ENCODE measurements around the gene PHKA2.
"Not testable (repeated sequence)": the region's sequence is repeated elsewhere in the genome, so short reads cannot be mapped to it uniquely, and the experiment has no call there.

PHKA2 gene

DNA sequence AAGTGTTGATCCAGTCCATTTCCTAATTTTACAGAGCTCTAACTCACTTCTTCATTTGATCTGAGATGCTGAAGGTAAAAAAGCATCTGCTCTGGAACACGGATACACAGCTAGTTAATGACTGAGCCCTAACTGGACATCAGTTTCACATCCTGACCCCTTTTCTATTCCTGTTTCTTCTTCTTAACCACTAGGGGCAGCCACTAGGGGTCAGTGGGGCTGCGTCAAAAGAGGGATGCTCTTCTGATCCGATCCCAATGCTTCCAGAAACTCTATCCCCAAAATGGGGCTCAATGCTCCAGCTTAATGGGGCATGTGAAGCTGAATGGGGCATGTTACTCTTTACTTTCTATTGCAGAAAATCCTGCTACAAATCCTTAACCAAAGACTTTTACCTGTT, 33.4 kb upstream of the PHKA2 start:
- H3K4me3 ChIP-seq (ENCODE audit: low read depth, low read length) = no peak overlapping the region
- H3K4me1 ChIP-seq = no peaks in the 10 kb centered on the region
- TF ChIP-seq, protein P1, sequence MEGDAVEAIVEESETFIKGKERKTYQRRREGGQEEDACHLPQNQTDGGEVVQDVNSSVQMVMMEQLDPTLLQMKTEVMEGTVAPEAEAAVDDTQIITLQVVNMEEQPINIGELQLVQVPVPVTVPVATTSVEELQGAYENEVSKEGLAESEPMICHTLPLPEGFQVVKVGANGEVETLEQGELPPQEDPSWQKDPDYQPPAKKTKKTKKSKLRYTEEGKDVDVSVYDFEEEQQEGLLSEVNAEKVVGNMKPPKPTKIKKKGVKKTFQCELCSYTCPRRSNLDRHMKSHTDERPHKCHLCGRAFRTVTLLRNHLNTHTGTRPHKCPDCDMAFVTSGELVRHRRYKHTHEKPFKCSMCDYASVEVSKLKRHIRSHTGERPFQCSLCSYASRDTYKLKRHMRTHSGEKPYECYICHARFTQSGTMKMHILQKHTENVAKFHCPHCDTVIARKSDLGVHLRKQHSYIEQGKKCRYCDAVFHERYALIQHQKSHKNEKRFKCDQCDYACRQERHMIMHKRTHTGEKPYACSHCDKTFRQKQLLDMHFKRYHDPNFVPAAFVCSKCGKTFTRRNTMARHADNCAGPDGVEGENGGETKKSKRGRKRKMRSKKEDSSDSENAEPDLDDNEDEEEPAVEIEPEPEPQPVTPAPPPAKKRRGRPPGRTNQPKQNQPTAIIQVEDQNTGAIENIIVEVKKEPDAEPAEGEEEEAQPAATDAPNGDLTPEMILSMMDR (IDR thresholded peaks at IDR 0.05; ENCODE audit: low read depth, low read length) = peak; percentile 76
- H3K36me3 ChIP-seq = no peaks in the 10 kb centered on the region
- peak; percentile 54 for DNase-seq
- no peaks in the 10 kb centered on the region for H3K9me3 ChIP-seq
- no peaks in the 10 kb centered on the region for H3K27me3 ChIP-seq

DNA sequence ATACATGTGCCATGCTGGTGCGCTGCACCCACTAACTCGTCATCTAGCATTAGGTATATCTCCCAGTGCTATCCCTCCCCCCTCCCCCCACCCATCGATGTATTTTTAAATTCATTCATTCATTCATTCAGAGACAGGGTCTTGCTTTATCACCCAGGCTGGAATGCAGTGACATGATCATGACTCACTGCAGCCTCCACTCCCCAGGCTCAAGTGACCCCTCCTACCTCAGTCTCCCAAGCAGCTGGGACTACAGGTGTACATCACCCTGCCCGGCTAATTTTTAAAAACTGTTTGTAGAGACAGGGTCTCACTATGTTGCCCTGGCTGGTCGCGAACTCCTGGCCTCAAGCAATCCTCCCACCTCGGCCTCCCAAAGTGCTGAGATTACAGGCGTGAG, 32.7 kb upstream of the PHKA2 start:
- H3K4me1 ChIP-seq; H3K36me3 ChIP-seq; H3K27me3 ChIP-seq; H3K4me3 ChIP-seq (ENCODE audit: low read depth, low read length); H3K9me3 ChIP-seq; DNase-seq: not testable (repeated sequence)

DNA sequence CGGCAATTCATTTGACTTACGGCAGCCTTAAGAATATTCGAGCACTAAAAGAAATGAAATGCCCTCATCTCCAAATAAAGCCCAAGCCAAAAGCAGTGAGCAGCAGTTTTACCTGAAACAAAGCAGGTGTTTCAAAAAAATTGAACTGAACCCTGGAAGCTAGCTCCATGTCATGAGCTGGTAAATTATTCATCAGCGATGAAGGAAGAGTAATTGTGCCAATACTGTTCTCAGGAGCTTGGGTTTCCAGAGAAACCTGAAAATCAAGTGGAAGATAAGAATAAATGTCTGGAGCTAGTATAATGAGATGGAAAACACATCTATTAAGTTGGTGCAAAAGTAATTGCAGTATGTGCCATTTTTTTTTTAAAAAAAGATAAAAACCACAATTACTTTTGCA, 24.0 kb upstream of the PHKA2 start:
- TF ChIP-seq, protein P1 (IDR thresholded peaks at IDR 0.05; ENCODE audit: low read depth, low read length) = no peak
- Histone ChIP-seq H3K27me3 (no peaks in the 10 kb centered on the region), H3K9me3 (no peaks in the 10 kb centered on the region), H3K36me3 (no peaks in the 10 kb centered on the region), H3K4me1 (no peaks in the 10 kb centered on the region), H3K4me3 (ENCODE audit: low read depth, low read length) (no peak overlapping the region)
- no peak for DNase-seq

DNA sequence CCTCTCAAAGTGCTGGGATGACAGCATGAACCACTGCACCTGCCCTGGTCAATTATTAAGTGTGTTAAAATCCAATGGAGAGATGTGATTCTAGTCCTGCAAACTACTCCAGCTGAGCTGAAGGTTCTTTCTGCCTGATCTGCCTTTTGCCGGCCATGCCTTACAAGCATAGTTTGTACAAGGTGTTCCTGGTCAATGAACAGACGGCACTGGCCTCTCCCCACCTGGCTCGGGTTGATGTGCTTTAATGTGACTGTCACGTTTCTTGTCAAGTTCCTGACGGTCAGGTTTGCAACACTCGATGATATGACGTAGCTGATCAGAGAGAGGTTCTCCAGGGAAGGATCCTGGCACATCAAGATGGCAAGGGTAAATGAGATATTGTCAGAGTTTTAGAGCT, 23.1 kb upstream of the PHKA2 start:
- H3K4me1 ChIP-seq = no peaks in the 10 kb centered on the region
- no peak overlapping the region for H3K4me3 ChIP-seq (ENCODE audit: low read depth, low read length)
- H3K36me3 ChIP-seq = no peaks in the 10 kb centered on the region
- H3K27me3 ChIP-seq = no peaks in the 10 kb centered on the region
- no peak for DNase-seq
- H3K9me3 ChIP-seq = no peaks in the 10 kb centered on the region
- TF ChIP-seq, protein P1 (IDR thresholded peaks at IDR 0.05; ENCODE audit: low read depth, low read length) = no peak

DNA sequence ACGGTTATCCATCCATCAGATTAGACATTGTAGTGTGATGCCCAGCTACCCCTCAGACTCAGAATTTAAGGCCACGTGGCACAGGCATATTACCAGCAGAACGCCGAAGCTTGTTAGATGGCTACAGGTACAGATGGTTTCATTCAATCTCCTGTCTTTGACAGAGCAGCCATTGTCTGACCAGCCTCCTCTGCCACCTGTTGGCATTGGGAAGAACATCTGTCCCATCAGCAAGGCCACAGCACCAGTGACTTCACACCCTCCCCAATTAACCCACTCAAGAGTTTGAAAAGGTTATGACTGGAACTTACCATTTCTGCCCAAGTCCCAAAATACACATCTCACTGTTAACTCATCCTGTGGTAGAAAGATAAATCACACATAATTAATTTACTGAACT, 22.0 kb upstream of the PHKA2 start:
- TF ChIP-seq, protein P1 (IDR thresholded peaks at IDR 0.05; ENCODE audit: low read depth, low read length) = peak; percentile 5; the same call in 1 of the 2 replicates
- no peak for DNase-seq

DNA sequence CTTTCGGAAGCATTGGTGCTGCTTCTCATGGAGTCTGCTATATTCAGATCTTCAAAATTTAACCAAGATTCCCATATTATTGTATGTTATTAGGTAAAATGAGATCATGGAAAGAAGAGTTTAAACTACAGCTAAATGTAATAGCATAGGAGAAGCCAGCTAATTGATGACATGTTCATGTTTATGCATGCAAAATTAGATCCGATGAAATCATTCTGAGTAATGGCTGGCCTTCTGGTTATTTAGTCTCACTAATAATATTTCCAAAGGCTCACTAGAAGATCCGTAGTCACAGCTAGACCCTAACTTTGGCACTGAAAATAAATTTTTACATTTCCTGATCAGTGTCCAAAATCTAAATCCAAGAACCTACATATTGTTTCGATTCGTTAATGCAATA, 19.8 kb upstream of the PHKA2 start:
- Histone ChIP-seq H3K4me1 (no peaks in the 10 kb centered on the region), H3K36me3 (no peaks in the 10 kb centered on the region), H3K27me3 (no peaks in the 10 kb centered on the region), H3K4me3 (ENCODE audit: low read depth, low read length) (no peak overlapping the region), H3K9me3 (no peaks in the 10 kb centered on the region)
- no peak for DNase-seq
- TF ChIP-seq, protein P1 (IDR thresholded peaks at IDR 0.05; ENCODE audit: low read depth, low read length) = no peak

More for the DNA sequence above, 22.0 kb upstream of the PHKA2 start:
- no peaks in the 10 kb centered on the region for H3K4me1 ChIP-seq
- no peaks in the 10 kb centered on the region for H3K27me3 ChIP-seq
- H3K36me3 ChIP-seq = no peaks in the 10 kb centered on the region
- H3K4me3 ChIP-seq (ENCODE audit: low read depth, low read length) = no peak overlapping the region
- H3K9me3 ChIP-seq = no peaks in the 10 kb centered on the region

DNA sequence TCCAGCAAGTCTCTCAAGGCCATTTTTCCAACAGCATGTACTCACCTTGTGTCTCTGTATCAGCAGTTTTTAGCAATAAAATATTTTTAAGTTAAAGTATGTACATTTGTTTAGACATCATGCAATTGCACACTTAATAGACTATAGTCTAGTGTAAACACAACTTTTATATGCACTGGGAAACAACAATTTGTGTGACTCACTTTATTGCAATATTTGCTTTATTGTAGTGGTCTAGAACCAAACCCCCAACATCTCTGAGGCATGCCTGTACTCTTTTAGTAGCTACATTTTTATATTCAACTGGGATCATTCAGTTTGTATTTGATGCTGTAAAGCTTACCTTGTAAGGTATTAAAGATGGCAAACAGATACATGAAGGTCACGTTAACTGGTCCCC, 14.7 kb upstream of the PHKA2 start:
- Histone ChIP-seq H3K4me3 (ENCODE audit: low read depth, low read length) (no peak overlapping the region), H3K27me3 (no peaks in the 10 kb centered on the region), H3K9me3 (no peaks in the 10 kb centered on the region), H3K4me1 (no peaks in the 10 kb centered on the region), H3K36me3 (no peaks in the 10 kb centered on the region)
- TF ChIP-seq, protein P1 (IDR thresholded peaks at IDR 0.05; ENCODE audit: low read depth, low read length) = no peak
- no peak for DNase-seq

Measured in BE2C (cell line).